Dermis microvascular lymphatic vessel endothelial cell (primary cell): Measurements from ENCODE around the gene HCLS1. TPM values are rescaled to one million over a fixed set of nuclear protein-coding genes. Genes with fewer than 3 reads are reported as not detected.

Source experiments
- DNase-seq, 2 donors: peaks; one replicate each; pipeline versions ENCODE4 v3.0.0 to v3.0.0-alpha.2; 2010; ENCODE audit warnings: low read depth in 2 of 2
- total RNA-seq: library from RNA; depleted of rRNA; stranded (reverse); fragments of >200 nt; gene quantifications from 2 replicates; pipeline ENCODE4 v1.2.1, GENCODE V29; 2014

HCLS1 gene
- total RNA-seq, 1 donor from 2014 or later = 19.8 TPM

GRCh38 chr3:121658716-121659435 lies 1.8 kb downstream of the HCLS1 start:
- DNase-seq = peak; percentile 65 to 78

- DNase-seq = no peak
Observed at GRCh38 chr3:121654493-121655385, 6.0 kb downstream of the HCLS1 start.

GRCh38 chr3:121651684-121652083 lies 9.0 kb downstream of the HCLS1 start:
- DNase-seq = peak in 1 of 2 donors; percentile 58

GRCh38 chr3:121649645-121650044 lies 11.1 kb downstream of the HCLS1 start:
- DNase-seq = no peak

- no peak for DNase-seq
Observed at GRCh38 chr3:121648219-121648958, 12.3 kb downstream of the HCLS1 start.

- DNase-seq = no peak
Observed at GRCh38 chr3:121645054-121645453, 15.6 kb downstream of the HCLS1 start.

GRCh38 chr3:121642601-121643314 lies 17.9 kb downstream of the HCLS1 start:
- no peak for DNase-seq

- DNase-seq = no peak
Observed at GRCh38 chr3:121641127-121641526, 19.6 kb downstream of the HCLS1 start.

GRCh38 chr3:121637922-121638321 lies 22.8 kb downstream of the HCLS1 start:
- no peak for DNase-seq

- DNase-seq = no peak
Observed at GRCh38 chr3:121630355-121630754, 30.3 kb downstream of the HCLS1 start.

GRCh38 chr3:121629601-121630000 lies 31.1 kb downstream of the HCLS1 start:
- no peak for DNase-seq

GRCh38 chr3:121627622-121628021 lies 33.1 kb downstream of the HCLS1 start:
- DNase-seq = no peak

- no peak for DNase-seq
Observed at GRCh38 chr3:121627211-121627610, 33.5 kb downstream of the HCLS1 start.

GRCh38 chr3:121626495-121626894 lies 34.2 kb downstream of the HCLS1 start:
- no peak for DNase-seq

- DNase-seq = no peak
Observed at GRCh38 chr3:121624147-121624899, 36.4 kb downstream of the HCLS1 start.

GRCh38 chr3:121621491-121621890 lies 39.2 kb downstream of the HCLS1 start:
- no peak for DNase-seq

- no peak for DNase-seq
Observed at GRCh38 chr3:121619691-121620090, 41.0 kb downstream of the HCLS1 start.

GRCh38 chr3:121606106-121606505 lies 54.6 kb downstream of the HCLS1 start:
- no peak for DNase-seq

- DNase-seq = no peak
Observed at GRCh38 chr3:121604759-121605158, 55.9 kb downstream of the HCLS1 start.

GRCh38 chr3:121601212-121601812 lies 59.4 kb downstream of the HCLS1 start:
- peak in 1 of 2 donors; percentile 3 for DNase-seq
